ENCODE measurements around the gene PLEKHA8. TPM values are rescaled to one million over a fixed set of nuclear protein-coding genes. Genes with fewer than 3 reads are reported as not detected.

The PLEKHA8 gene
- total RNA-seq, 4 donors from 2014 or later = 9.0 to 23.4 (median 13.0) TPM

DNA sequence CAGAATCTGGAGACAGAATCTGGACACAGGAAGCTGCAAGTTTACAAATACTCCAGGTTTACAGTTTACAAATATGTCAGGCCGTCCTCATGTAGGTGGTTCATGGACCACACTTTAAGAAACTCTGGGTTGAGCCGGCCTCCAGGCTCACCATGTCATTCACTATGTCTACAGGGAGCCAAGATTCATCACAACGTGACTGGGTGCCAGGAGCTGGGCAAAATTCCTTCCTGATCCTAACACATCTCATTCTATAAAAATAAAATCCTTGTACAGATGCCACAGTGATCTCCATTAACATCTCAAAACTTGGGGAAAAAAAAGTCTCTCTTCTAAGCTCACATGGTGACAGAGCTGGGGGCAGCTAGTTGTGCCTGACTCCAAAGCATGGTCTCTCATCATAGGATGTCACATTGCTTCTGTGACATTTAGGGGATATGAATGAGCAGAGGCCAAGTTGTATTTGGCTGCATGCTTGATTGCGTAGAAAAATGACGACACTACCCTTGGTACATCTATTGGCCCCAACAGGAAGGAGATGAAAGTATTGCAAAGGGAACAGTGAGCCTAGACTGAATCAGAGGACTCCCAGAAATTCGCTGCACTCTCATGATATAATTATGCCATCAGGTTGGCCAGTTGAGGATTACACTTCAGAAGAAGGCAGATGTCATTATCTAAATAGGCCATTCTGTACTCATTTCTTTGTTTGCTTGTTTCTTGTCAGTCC lies 142.4 kb downstream of the PLEKHA8 start:
- WGBS, 2 donors = 60 to 62% methylated on average over 6 of the region's 6 CpGs
- Histone ChIP-seq H3K27me3 (no peaks in the 10 kb centered on the region), H3K4me3 (no peak overlapping the region), H3K9me3 (no peaks in the 10 kb centered on the region), H3K27ac (peak overlapping the region in 3 of 4 donors; percentile 9 to 94 (median 85)), H3K36me3 (no peaks in the 10 kb centered on the region), H3K4me1 (peaks cover 0 to 88% (median 44%) of the 10 kb centered on the region in 4 donors)
- no peak for DNase-seq (ENCODE audit: low spot score in 2 of 2)
- peak in 1 of 2 donors; percentile 23 for TF ChIP-seq EP300 (IDR thresholded peaks at IDR 0.05)
- no peak for TF ChIP-seq POLR2A (IDR thresholded peaks at IDR 0.05)

DNA sequence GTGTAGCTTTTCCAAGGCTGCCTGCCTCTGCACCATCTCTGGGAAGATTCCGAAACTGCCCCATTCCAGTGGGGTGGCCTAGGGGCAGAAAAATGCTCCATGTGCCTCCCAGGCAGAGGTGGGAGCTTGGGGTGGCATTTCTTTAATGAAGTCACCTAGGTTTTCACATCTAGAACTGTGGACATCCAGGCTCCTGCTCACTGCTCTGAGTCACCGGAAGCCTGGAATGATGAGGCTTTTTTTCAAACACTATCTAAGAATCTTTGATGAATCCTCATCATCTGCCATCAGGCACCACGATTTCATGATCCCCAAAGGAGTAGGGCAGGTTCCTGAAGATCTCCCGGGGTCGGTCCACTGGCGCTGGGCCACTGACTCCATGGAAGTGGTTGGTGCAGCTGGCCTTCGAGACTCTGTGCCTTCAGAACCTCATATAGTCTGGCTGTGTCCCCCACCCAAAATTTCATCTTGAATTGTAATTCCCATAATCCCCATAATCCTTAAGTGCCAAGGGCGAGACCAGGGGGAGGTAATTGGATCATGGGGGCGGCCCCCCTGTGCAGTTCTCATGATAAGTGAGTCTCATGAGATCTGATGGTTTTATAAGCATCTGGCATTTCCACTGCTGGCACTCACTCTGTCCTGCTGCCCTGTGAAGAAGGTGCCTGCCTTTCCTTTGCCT lies 143.7 kb downstream of the PLEKHA8 start:
- Histone ChIP-seq H3K27me3 (no peaks in the 10 kb centered on the region), H3K36me3 (no peaks in the 10 kb centered on the region), H3K27ac (peak overlapping the region; percentile 53 to 94 (median 76)), H3K4me3 (no peak overlapping the region), H3K9me3 (no peaks in the 10 kb centered on the region), H3K4me1 (peaks cover 0 to 93% (median 54%) of the 10 kb centered on the region in 4 donors)
- WGBS, 2 donors = 89 to 90% methylated on average over 8 to 9 of the region's 9 CpGs
- TF ChIP-seq POLR2A (IDR thresholded peaks at IDR 0.05) = no peak
- no peak for TF ChIP-seq EP300 (IDR thresholded peaks at IDR 0.05)
- TF ChIP-seq, protein P1, sequence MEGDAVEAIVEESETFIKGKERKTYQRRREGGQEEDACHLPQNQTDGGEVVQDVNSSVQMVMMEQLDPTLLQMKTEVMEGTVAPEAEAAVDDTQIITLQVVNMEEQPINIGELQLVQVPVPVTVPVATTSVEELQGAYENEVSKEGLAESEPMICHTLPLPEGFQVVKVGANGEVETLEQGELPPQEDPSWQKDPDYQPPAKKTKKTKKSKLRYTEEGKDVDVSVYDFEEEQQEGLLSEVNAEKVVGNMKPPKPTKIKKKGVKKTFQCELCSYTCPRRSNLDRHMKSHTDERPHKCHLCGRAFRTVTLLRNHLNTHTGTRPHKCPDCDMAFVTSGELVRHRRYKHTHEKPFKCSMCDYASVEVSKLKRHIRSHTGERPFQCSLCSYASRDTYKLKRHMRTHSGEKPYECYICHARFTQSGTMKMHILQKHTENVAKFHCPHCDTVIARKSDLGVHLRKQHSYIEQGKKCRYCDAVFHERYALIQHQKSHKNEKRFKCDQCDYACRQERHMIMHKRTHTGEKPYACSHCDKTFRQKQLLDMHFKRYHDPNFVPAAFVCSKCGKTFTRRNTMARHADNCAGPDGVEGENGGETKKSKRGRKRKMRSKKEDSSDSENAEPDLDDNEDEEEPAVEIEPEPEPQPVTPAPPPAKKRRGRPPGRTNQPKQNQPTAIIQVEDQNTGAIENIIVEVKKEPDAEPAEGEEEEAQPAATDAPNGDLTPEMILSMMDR (IDR thresholded peaks at IDR 0.05) = no peak
- no peak for DNase-seq (ENCODE audit: low spot score in 2 of 2)

DNA sequence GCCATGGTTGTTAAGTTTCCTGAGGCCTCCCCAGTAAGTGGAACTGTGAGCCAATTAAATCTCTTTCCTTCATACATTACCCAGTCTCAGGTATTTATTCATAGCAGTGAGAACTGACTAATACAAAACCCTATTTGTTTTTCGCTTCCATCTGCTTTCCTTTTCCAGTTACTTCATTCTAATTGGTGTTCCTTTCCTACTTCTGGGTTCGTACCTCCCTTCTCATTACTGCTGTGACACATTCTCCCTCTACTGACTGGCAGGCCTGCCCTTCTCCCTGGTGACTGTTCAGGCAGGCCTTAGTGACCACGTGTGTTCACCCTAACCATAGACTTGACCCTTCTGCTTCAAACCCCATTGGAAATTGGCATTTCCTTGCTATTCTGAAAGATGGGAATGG lies 144.2 kb downstream of the PLEKHA8 start:
- H3K27me3 ChIP-seq = no peaks in the 10 kb centered on the region
- H3K4me3 ChIP-seq = no peak overlapping the region
- WGBS, 2 donors = 65 to 66% methylated on average over 3 of the region's 3 CpGs
- no peak for DNase-seq (ENCODE audit: low spot score in 2 of 2)
- TF ChIP-seq EP300 (IDR thresholded peaks at IDR 0.05) (no peak), POLR2A (IDR thresholded peaks at IDR 0.05) (no peak)
- TF ChIP-seq, protein P1 (IDR thresholded peaks at IDR 0.05) = no peak
- H3K36me3 ChIP-seq = no peaks in the 10 kb centered on the region
- H3K27ac ChIP-seq = peak overlapping the region; percentile 53 to 94 (median 76)
- H3K9me3 ChIP-seq = no peaks in the 10 kb centered on the region
- H3K4me1 ChIP-seq = peaks cover 0 to 97% (median 54%) of the 10 kb centered on the region in 4 donors

DNA sequence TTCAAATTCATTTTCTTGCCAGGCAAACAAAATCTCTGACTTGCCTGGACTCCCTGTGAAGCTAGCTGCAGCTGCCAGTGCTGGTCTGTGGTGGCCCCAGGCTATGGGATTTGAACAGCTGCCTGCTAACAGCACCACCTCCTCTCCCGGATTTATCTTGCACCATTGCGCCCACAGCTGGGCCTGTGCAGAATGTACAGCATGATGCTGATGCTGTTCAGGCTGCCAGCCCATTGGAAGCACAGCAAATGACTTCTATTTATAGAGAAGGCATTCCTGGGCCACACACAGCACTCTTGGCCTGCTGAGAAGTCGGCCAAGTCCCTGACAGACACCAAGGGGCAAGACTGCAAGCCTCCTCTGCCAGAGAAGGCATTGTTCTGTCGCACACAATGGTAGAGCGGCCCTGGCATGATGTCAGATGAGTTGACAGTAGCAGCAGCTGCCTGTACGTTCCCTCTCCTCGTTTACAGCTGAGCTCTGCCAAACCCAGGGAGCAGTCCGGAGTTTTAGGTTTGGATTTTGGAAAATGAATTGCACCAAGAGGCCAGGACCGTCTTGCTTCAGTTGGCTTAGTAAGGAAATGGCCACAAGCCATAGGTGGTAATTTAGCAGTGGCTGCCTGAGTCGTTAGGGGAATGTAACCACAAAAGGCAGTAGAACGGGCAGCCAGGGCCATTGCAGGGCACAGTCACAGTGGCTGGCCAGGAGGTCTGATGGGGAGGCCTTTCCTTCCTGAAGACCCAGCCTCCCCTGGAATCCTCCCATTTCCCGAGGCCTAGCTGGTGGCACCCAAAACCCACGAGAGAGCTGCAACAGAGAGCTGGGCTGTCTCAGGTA lies 145.1 kb downstream of the PLEKHA8 start:
- Histone ChIP-seq H3K4me1 (peaks cover 0 to 98% (median 51%) of the 10 kb centered on the region in 4 donors), H3K9me3 (no peaks in the 10 kb centered on the region), H3K4me3 (no peak overlapping the region), H3K36me3 (no peaks in the 10 kb centered on the region), H3K27me3 (no peaks in the 10 kb centered on the region), H3K27ac (peak overlapping the region; percentile 55 to 94 (median 76))
- peak in 1 of 2 donors; percentile 82 for TF ChIP-seq EP300 (IDR thresholded peaks at IDR 0.05)
- TF ChIP-seq POLR2A (IDR thresholded peaks at IDR 0.05) = no peak
- TF ChIP-seq, protein P1 (IDR thresholded peaks at IDR 0.05) = peak; percentile 16 to 34 (median 30)
- WGBS, 2 donors = 29 to 37% methylated on average over 13 of the region's 13 CpGs
- peak in 1 of 2 donors; percentile 41 for DNase-seq (ENCODE audit: low spot score in 2 of 2)

DNA sequence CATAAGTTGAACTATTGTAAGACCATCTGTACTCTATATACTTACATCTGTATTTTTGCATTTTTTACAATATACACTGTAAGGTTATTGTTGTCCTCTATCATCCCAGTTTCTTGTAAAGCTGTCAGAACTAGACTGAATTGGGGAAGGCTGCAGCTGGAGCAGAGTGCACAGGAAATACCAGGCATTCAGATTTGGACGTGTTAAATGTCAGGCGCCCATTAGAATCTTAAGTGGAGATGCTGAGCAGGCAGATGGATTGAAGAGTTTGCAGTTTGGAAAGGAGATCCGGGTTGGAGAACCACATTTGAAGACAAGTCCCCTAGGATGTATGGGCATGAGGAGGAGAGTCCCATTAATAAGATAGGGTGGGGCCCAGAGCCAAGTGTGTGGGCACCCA lies 147.0 kb downstream of the PLEKHA8 start:
- DNase-seq (ENCODE audit: low spot score in 2 of 2) = no peak
- TF ChIP-seq, protein P1 (IDR thresholded peaks at IDR 0.05) = no peak
- no peak for TF ChIP-seq POLR2A (IDR thresholded peaks at IDR 0.05)
- Histone ChIP-seq H3K4me1 (peaks cover 0 to 98% (median 52%) of the 10 kb centered on the region in 4 donors), H3K36me3 (no peaks in the 10 kb centered on the region), H3K9me3 (no peaks in the 10 kb centered on the region), H3K4me3 (no peak overlapping the region), H3K27me3 (no peaks in the 10 kb centered on the region), H3K27ac (peak overlapping the region in 2 of 4 donors; percentile 85 to 94)
- WGBS, 2 donors = 22 to 24% methylated on average over 3 of the region's 3 CpGs

Data from tibial nerve (tissue), 4 donors.